Retinal pigment epithelial cell (primary cell): ENCODE measurements around the gene KCNN1.

Experiments
- DNase-seq: peaks from one replicate; pipeline ENCODE4 v3.0.0-alpha.2; 2010; ENCODE audit warnings: low read depth
- H3K4me3 ChIP-seq: 2 replicates; pipeline ENCODE4 v1.5.1; 2011; ENCODE audit warnings: mild to moderate bottlenecking, low read length, control low read depth, moderate library complexity
- CTCF ChIP-seq: conservative IDR thresholded peaks from 2 replicates; pipeline ENCODE4 v1.5.1; 2011; ENCODE audit warnings: low read depth, low read length, control low read depth, inconsistent platforms

KCNN1 gene

GRCh38 chr19:17953316-17953801 lies 13.5 kb upstream of the KCNN1 start:
- no peak for TF ChIP-seq CTCF
- DNase-seq: no peak
- no peak overlapping the region for H3K4me3 ChIP-seq

GRCh38 chr19:17953869-17954268 lies 13.0 kb upstream of the KCNN1 start:
- no peak for DNase-seq
- no peak for TF ChIP-seq CTCF
- H3K4me3 ChIP-seq: no peak overlapping the region

- DNase-seq: no peak
- H3K4me3 ChIP-seq: no peak overlapping the region
- no peak for TF ChIP-seq CTCF
Observed at GRCh38 chr19:17954401-17954800, 12.5 kb upstream of the KCNN1 start.

- H3K4me3 ChIP-seq: no peak overlapping the region
- DNase-seq: no peak
- no peak for TF ChIP-seq CTCF
Observed at GRCh38 chr19:17957149-17957849, 9.6 kb upstream of the KCNN1 start.

- H3K4me3 ChIP-seq: no peak overlapping the region
- TF ChIP-seq CTCF: no peak
- no peak for DNase-seq
Observed at GRCh38 chr19:17957885-17958284, 9.0 kb upstream of the KCNN1 start.

- DNase-seq: no peak
- no peak overlapping the region for H3K4me3 ChIP-seq
- TF ChIP-seq CTCF: no peak
Observed at GRCh38 chr19:17963936-17964691, 2.8 kb upstream of the KCNN1 start.
